Measurements from ENCODE around the gene XRCC3. TPM values are rescaled to one million over a fixed set of nuclear protein-coding genes. Genes with fewer than 3 reads are reported as not detected.

XRCC3 gene
- total and polyA plus RNA-seq, 12 donors = 1.3 to 10.2 (median 5.0) TPM

- Histone ChIP-seq H3K4me1 (replicated peaks in 1 of 2) (peaks cover 14 to 20% of the 10 kb centered on the region in 2 donors), H3K9me3 (replicated peaks in 1 of 3) (no peaks in the 10 kb centered on the region)
- WGBS, 4 donors = 76 to 85% (median 81%) methylated on average over 20 to 24 of the region's 24 CpGs
Observed at GRCh38 chr14:103703433-103704385, 11.5 kb downstream of the XRCC3 start.

GRCh38 chr14:103702497-103703432 is 12.5 kb downstream of the XRCC3 start:
- H3K9me3 ChIP-seq (replicated peaks in 1 of 3) = no peaks in the 10 kb centered on the region
- DNase-seq = no peak
- H3K36me3 ChIP-seq (replicated peaks in 1 of 2) = peaks cover 0 to 32% of the 10 kb centered on the region in 2 donors
- no peak overlapping the region for H3K4me3 ChIP-seq
- intact Hi-C loops (cut with DNase I) = no loop called here
- no peak for TF ChIP-seq POLR2A (IDR thresholded peaks at IDR 0.05)
- no peak for TF ChIP-seq CTCF (IDR thresholded peaks at IDR 0.05)
- 88 to 93% (median 91%) methylated on average over 18 to 29 of the region's 29 CpGs for WGBS, 4 donors
- peaks cover 14 to 20% of the 10 kb centered on the region in 2 donors for H3K4me1 ChIP-seq (replicated peaks in 1 of 2)
- no peaks in the 10 kb centered on the region for H3K27me3 ChIP-seq
- no peak overlapping the region for H3K27ac ChIP-seq

More at GRCh38 chr14:103703433-103704385, 11.5 kb downstream of the XRCC3 start:
- intact Hi-C loops (cut with DNase I) = no loop called here
- H3K4me3 ChIP-seq = no peak overlapping the region
- no peak overlapping the region for H3K27ac ChIP-seq
- peaks cover 0 to 25% of the 10 kb centered on the region in 2 donors for H3K36me3 ChIP-seq (replicated peaks in 1 of 2)
- no peak for TF ChIP-seq CTCF (IDR thresholded peaks at IDR 0.05)
- TF ChIP-seq POLR2A (IDR thresholded peaks at IDR 0.05) = no peak
- no peaks in the 10 kb centered on the region for H3K27me3 ChIP-seq
- no peak for DNase-seq

GRCh38 chr14:103702095-103702494 is 13.2 kb downstream of the XRCC3 start:
- intact Hi-C loops (cut with DNase I) = no loop called here
- 75 to 100% (median 87%) methylated on average over 1 to 5 of the region's 5 CpGs for WGBS, 4 donors

More at GRCh38 chr14:103702095-103702494, 13.2 kb downstream of the XRCC3 start:
- no peak for DNase-seq
- H3K36me3 ChIP-seq (replicated peaks in 1 of 2) = peaks cover 0 to 36% of the 10 kb centered on the region in 2 donors
- no peak overlapping the region for H3K27ac ChIP-seq
- TF ChIP-seq CTCF (IDR thresholded peaks at IDR 0.05) (no peak), POLR2A (IDR thresholded peaks at IDR 0.05) (no peak)
- H3K27me3 ChIP-seq = no peaks in the 10 kb centered on the region
- H3K4me3 ChIP-seq = no peak overlapping the region
- H3K9me3 ChIP-seq (replicated peaks in 1 of 3) = no peaks in the 10 kb centered on the region
- peaks cover 14 to 27% of the 10 kb centered on the region in 2 donors for H3K4me1 ChIP-seq (replicated peaks in 1 of 2)
